Esophagus muscularis mucosa (tissue), 4 donors: ENCODE measurements around the gene LRRTM4.

Experiments used
- CTCF ChIP-seq, 3 experiments: fragments of 200-600 bp in 2 of 3; fragments of 450-650 bp in 1 of 3; sonication (generic) in 2 of 3; IDR thresholded peaks; one replicate each; pipeline ENCODE4 v1.5.1; 2017 to 2019; ENCODE audit warnings: antibody characterized with exemption in 3 of 3, mild to moderate bottlenecking in 2 of 3, moderate library complexity in 1 of 3
- EP300 ChIP-seq: sonication (generic); formaldehyde crosslinking; IDR thresholded peaks from one replicate; pipeline ENCODE4 v1.6.1; 2017; ENCODE audit warnings: antibody characterized with exemption
- POLR2A ChIP-seq: fragments of 450-650 bp; IDR thresholded peaks from one replicate; pipeline ENCODE4 v1.6.1; 2017; ENCODE audit warnings: antibody characterized with exemption, moderate library complexity, mild to moderate bottlenecking, low read depth
- POLR2AphosphoS5 ChIP-seq, 2 donors: sonication (generic); formaldehyde crosslinking; IDR thresholded peaks; one replicate each; pipeline ENCODE4 v1.6.1; 2017; ENCODE audit warnings: antibody characterized with exemption in 2 of 2

- TF ChIP-seq POLR2A (no peak), EP300 (no peak), CTCF (IDR thresholded peaks at IDR 0.05) (no peak), POLR2AphosphoS5 (IDR thresholded peaks at IDR 0.05) (no peak)
Measured at GRCh38 chr2:77144772-77145171, 377.4 kb downstream of the LRRTM4 start.
